GM21515 (cell line): ENCODE results near the gene KIF16B.

ENCODE experiments used
- ATAC-seq: cut with Tn5 transposase; IDR thresholded peaks from one replicate; pipeline ENCODE4 v1.9.1; 2021; ENCODE audit not compliant: unreplicated experiment

The KIF16B gene

GRCh38 chr20:16308754-16309153, 264.5 kb downstream of the KIF16B start:
- no peak for ATAC-seq

GRCh38 chr20:16302818-16303217, 270.4 kb downstream of the KIF16B start:
- ATAC-seq, result no peak

GRCh38 chr20:16301986-16302385, 271.3 kb downstream of the KIF16B start:
- ATAC-seq, result no peak

- no peak for ATAC-seq
These were observed 273.4 kb downstream of the KIF16B start for GRCh38 chr20:16299897-16300296.

- ATAC-seq, result no peak
These were observed 276.3 kb downstream of the KIF16B start for GRCh38 chr20:16296931-16297330.

GRCh38 chr20:16295534-16295933, 277.7 kb downstream of the KIF16B start:
- no peak for ATAC-seq

GRCh38 chr20:16293590-16293989, 279.7 kb downstream of the KIF16B start:
- no peak for ATAC-seq

GRCh38 chr20:16292226-16292880, 280.9 kb downstream of the KIF16B start:
- ATAC-seq, result no peak

- no peak for ATAC-seq
These were observed 282.9 kb downstream of the KIF16B start for GRCh38 chr20:16290358-16290757.

- no peak for ATAC-seq
These were observed 285.5 kb downstream of the KIF16B start for GRCh38 chr20:16287776-16288175.

GRCh38 chr20:16286601-16287000, 286.6 kb downstream of the KIF16B start:
- ATAC-seq, result no peak

GRCh38 chr20:16284385-16285100, 288.7 kb downstream of the KIF16B start:
- ATAC-seq, result no peak

GRCh38 chr20:16283978-16284377, 289.3 kb downstream of the KIF16B start:
- ATAC-seq, result no peak

GRCh38 chr20:16283307-16283706, 289.9 kb downstream of the KIF16B start:
- ATAC-seq, result no peak

- no peak for ATAC-seq
These were observed 293.0 kb downstream of the KIF16B start for GRCh38 chr20:16280219-16280618.

- ATAC-seq, result no peak
These were observed 293.9 kb downstream of the KIF16B start for GRCh38 chr20:16279320-16279719.

GRCh38 chr20:16273812-16274555, 299.3 kb downstream of the KIF16B start:
- no peak for ATAC-seq

- ATAC-seq, result no peak
These were observed 300.4 kb downstream of the KIF16B start for GRCh38 chr20:16272780-16273360.

- no peak for ATAC-seq
These were observed 301.8 kb downstream of the KIF16B start for GRCh38 chr20:16271450-16271849.

GRCh38 chr20:16270989-16271388, 302.3 kb downstream of the KIF16B start:
- ATAC-seq, result no peak

- no peak for ATAC-seq
These were observed 302.8 kb downstream of the KIF16B start for GRCh38 chr20:16270314-16270931.
